H1 (cell line): ENCODE data around the gene E2F2. TPM values are rescaled to one million over a fixed set of nuclear protein-coding genes. Genes with fewer than 3 reads are reported as not detected.

Source experiments
- CTCF ChIA-PET: fragments of 300-600 bp; sonication (Branson Sonifier 250); formaldehyde crosslinking; loops from one replicate; lab custom pipeline; 2021; ENCODE audit not compliant: partially characterized antibody; lab: Charles Lee
- POLR2A ChIA-PET: fragments of 300-600 bp; sonication (Branson Sonifier 250); formaldehyde crosslinking; loops from one replicate; lab custom pipeline; 2021; ENCODE audit warnings: inconsistent platforms; ENCODE audit not compliant: partially characterized antibody; lab: Charles Lee
- DNase-seq, 2 experiments: peaks; one replicate each; pipeline versions ENCODE4 v3.0.0 to v3.0.0-alpha.2; 2010 to 2022; ENCODE audit warnings: low spot score in 2 of 2, low read depth in 1 of 2, mixed read lengths in 1 of 2
- FAIRE-seq: peaks from 2 replicates; lab custom pipeline; 2011; peaks lifted over from hg19 to GRCh38; lab: Jason Lieb, UNC
- H2AFZ ChIP-seq: 2 replicates; pipeline ENCODE4 v1.8.1; 2012; ENCODE audit warnings: low read length, inconsistent platforms
- H2AK5ac ChIP-seq: 2 replicates; pipeline ENCODE4 v1.6.1; 2013; ENCODE audit warnings: low read depth, low read length
- H2BK120ac ChIP-seq: replicated peaks from 2 replicates; pipeline ENCODE3; 2013; ENCODE audit warnings: low read depth, low read length, inconsistent platforms
- H2BK12ac ChIP-seq: 2 replicates; pipeline ENCODE4 v1.6.1; 2013; ENCODE audit warnings: low read depth, low read length
- H2BK15ac ChIP-seq: 2 replicates; pipeline ENCODE4 v1.6.1; 2013; ENCODE audit warnings: low read length
- H2BK20ac ChIP-seq: 2 replicates; pipeline ENCODE4 v1.6.1; 2013; ENCODE audit warnings: low read length
- H2BK5ac ChIP-seq: 2 replicates; pipeline ENCODE4 v1.6.1; 2013; ENCODE audit warnings: low read depth, low read length
- H3K14ac ChIP-seq: 2 replicates; pipeline ENCODE4 v1.6.1; 2013; ENCODE audit warnings: inconsistent platforms; ENCODE audit not compliant: insufficient read length
- H3K18ac ChIP-seq: 2 replicates; pipeline ENCODE4 v1.6.1; 2013; ENCODE audit warnings: low read length; ENCODE audit errors: extremely low read depth
- H3K23ac ChIP-seq: 2 replicates; pipeline ENCODE4 v1.6.1; 2013; ENCODE audit warnings: inconsistent platforms; ENCODE audit not compliant: insufficient read length
- H3K23me2 ChIP-seq: 2 replicates; pipeline ENCODE4 v1.6.1; 2013; ENCODE audit warnings: low read depth, low read length
- H3K27ac ChIP-seq: 2 replicates; pipeline ENCODE4 v1.6.1; 2011; ENCODE audit warnings: low read depth, low read length, inconsistent platforms
- H3K27me3 ChIP-seq, 4 experiments: replicated peaks in 1 of 4; 1 replicate in 1 of 4; 2 replicates in 3 of 4; pipeline versions ENCODE4 v1.6.1 to v1.8.1; 2011 to 2013; ENCODE audit warnings: low read length in 3 of 4, mild to moderate bottlenecking in 3 of 4, inconsistent platforms in 2 of 4, mixed read lengths in 2 of 4, moderate library complexity in 1 of 4; ENCODE audit not compliant: control insufficient read depth in 3 of 4, insufficient read depth in 3 of 4; ENCODE audit errors: extremely low read depth in 1 of 4
- H3K36me3 ChIP-seq, 4 experiments: 2 replicates each; pipeline versions ENCODE4 v1.6.1 to v1.8.1; 2011 to 2013; ENCODE audit warnings: mild to moderate bottlenecking in 4 of 4, low read length in 3 of 4, moderate library complexity in 2 of 4, control low read depth in 1 of 4, inconsistent platforms in 1 of 4; ENCODE audit not compliant: insufficient read depth in 4 of 4, control insufficient read depth in 2 of 4
- H3K4ac ChIP-seq: replicated peaks from 2 replicates; pipeline ENCODE3; 2013; ENCODE audit warnings: low read length, low read depth, mixed read lengths, inconsistent platforms; ENCODE audit not compliant: insufficient read length
- H3K4me1 ChIP-seq, 4 experiments: replicated peaks in 1 of 4; 1 replicate in 1 of 4; 2 replicates in 3 of 4; pipeline versions ENCODE4 v1.6.1 to v1.8.1; 2011 to 2013; ENCODE audit warnings: low read length in 3 of 4, inconsistent platforms in 2 of 4, mixed read lengths in 1 of 4; ENCODE audit not compliant: insufficient read depth in 4 of 4, control insufficient read depth in 3 of 4
- H3K4me2 ChIP-seq, 2 experiments: 2 replicates each; pipeline versions ENCODE4 v1.6.1 to v1.8.1; 2011 to 2013; ENCODE audit warnings: low read depth in 2 of 2, low read length in 2 of 2, control low read depth in 1 of 2, inconsistent platforms in 1 of 2, mild to moderate bottlenecking in 1 of 2; ENCODE audit not compliant: insufficient read depth in 1 of 2
- H3K4me3 ChIP-seq, 4 experiments: fragments of 200-600, 300-600 bp in 1 of 4; sonication (generic), shearing (Covaris generic), sonication (Bioruptor Twin) in 1 of 4; 2 replicates each; pipeline versions ENCODE4 v1.5.1 to v1.8.1; 2011 to 2016; ENCODE audit warnings: low read length in 4 of 4, low read depth in 3 of 4, control low read depth in 2 of 4, inconsistent platforms in 2 of 4, mild to moderate bottlenecking in 2 of 4, mixed read lengths in 1 of 4, moderate library complexity in 1 of 4; ENCODE audit not compliant: insufficient read depth in 2 of 4; ENCODE audit errors: extremely low read depth in 1 of 4
- H3K56ac ChIP-seq: replicated peaks from 2 replicates; pipeline ENCODE3; 2013; ENCODE audit warnings: low read depth, mild to moderate bottlenecking, mixed read lengths, low read length, inconsistent platforms; ENCODE audit not compliant: insufficient read length
- H3K79me1 ChIP-seq: 2 replicates; pipeline ENCODE4 v1.6.1; 2013; ENCODE audit warnings: low read depth, low read length, control low read depth
- H3K79me2 ChIP-seq, 2 experiments: 2 replicates each; pipeline versions ENCODE4 v1.6.1 to v1.8.1; 2012 to 2013; ENCODE audit warnings: low read length in 2 of 2, mild to moderate bottlenecking in 2 of 2, inconsistent platforms in 1 of 2; ENCODE audit not compliant: insufficient read depth in 2 of 2, control insufficient read depth in 1 of 2
- H3K9ac ChIP-seq, 4 experiments: replicated peaks in 1 of 4; 1 replicate in 1 of 4; 2 replicates in 3 of 4; pipeline versions ENCODE4 v1.6.1 to v1.8.1; 2011 to 2013; ENCODE audit warnings: low read depth in 3 of 4, low read length in 3 of 4, control low read depth in 2 of 4, mild to moderate bottlenecking in 2 of 4, moderate library complexity in 2 of 4, inconsistent platforms in 1 of 4; ENCODE audit errors: extremely low read depth in 1 of 4
- H3K9me3 ChIP-seq, 2 experiments: 2 replicates each; pipeline versions ENCODE4 v1.6.1 to v1.8.1; 2012 to 2013; ENCODE audit warnings: mild to moderate bottlenecking in 2 of 2, moderate library complexity in 2 of 2, control low read depth in 1 of 2, inconsistent platforms in 1 of 2, low read depth in 1 of 2, low read length in 1 of 2, mixed read lengths in 1 of 2; ENCODE audit not compliant: insufficient read depth in 2 of 2
- H4K20me1 ChIP-seq, 2 experiments: replicated peaks in 1 of 2; 2 replicates each; pipeline versions ENCODE3 to v1.8.1; 2011 to 2013; ENCODE audit warnings: inconsistent platforms in 2 of 2, low read length in 2 of 2, mild to moderate bottlenecking in 1 of 2; ENCODE audit not compliant: insufficient read depth in 2 of 2, control insufficient read depth in 1 of 2
- H4K5ac ChIP-seq: 2 replicates; pipeline ENCODE4 v1.6.1; 2013; ENCODE audit warnings: low read length, low read depth, mixed read lengths, inconsistent platforms; ENCODE audit not compliant: insufficient read length
- H4K8ac ChIP-seq: 2 replicates; pipeline ENCODE4 v1.8.0; 2013; ENCODE audit warnings: mild to moderate bottlenecking, moderate library complexity, low read length, inconsistent platforms; ENCODE audit not compliant: insufficient read depth; ENCODE audit errors: extremely low read depth
- H4K91ac ChIP-seq: replicated peaks from 2 replicates; pipeline ENCODE3; 2013; ENCODE audit warnings: low read length, mixed read lengths, inconsistent platforms; ENCODE audit not compliant: insufficient read length
- KDM5A ChIP-seq: fragments of 200-600 bp; IDR thresholded peaks from 2 replicates; pipeline ENCODE4 v1.7.1; 2012; ENCODE audit warnings: mild to moderate bottlenecking, low read length, inconsistent platforms, mixed read lengths
- POLR2AphosphoS5 ChIP-seq: IDR thresholded peaks from 2 replicates; pipeline ENCODE4 v1.6.1; 2011; ENCODE audit warnings: low read depth, low read length
- RFX5 ChIP-seq: IDR thresholded peaks from 2 replicates; pipeline ENCODE4 v1.6.1; 2011; ENCODE audit warnings: low read depth, low read length, improper control_type of control experiment, borderline replicate concordance
- TAF7 ChIP-seq: optimal IDR thresholded peaks from 2 replicates; pipeline ENCODE3; 2011; ENCODE audit warnings: low read depth, mild to moderate bottlenecking, inconsistent platforms, low read length, moderate library complexity, borderline replicate concordance
- YY1 ChIP-seq: IDR thresholded peaks from 2 replicates; pipeline ENCODE4 v1.6.1; 2011; ENCODE audit warnings: low read depth, mild to moderate bottlenecking, low read length
- WGBS, 2 experiments: shearing (Covaris generic) in 1 of 2; methylation state at CpG; one replicate each; pipeline versions ENCODE4 v1.1.6 to v1.1.7; 2013 to 2015; ENCODE audit warnings: low lambda C conversion rate in 2 of 2, mixed read lengths in 2 of 2, inconsistent platforms in 1 of 2, low coverage in 1 of 2, missing lambda C conversion rate in 1 of 2; ENCODE audit not compliant: insufficient replicate concordance in 2 of 2, insufficient coverage in 1 of 2, insufficient read length in 1 of 2; ENCODE audit errors: extremely low coverage in 1 of 2, missing lambda C conversion rate in 1 of 2; 5-methylcytosine and 5-hydroxymethylcytosine counted together
- polyA plus RNA-seq, 7 experiments: library from polyadenylated mRNA; depleted of rRNA in 3 of 7; stranded (reverse) in 5 of 7; unstranded in 2 of 7; fragments of >200 nt in 5 of 7; fragments of 200-250 nt in 2 of 7; gene quantifications; 1 replicate in 5 of 7; 2 replicates in 1 of 7; 4 replicates in 1 of 7; pipeline versions ENCODE4 v1.2.1 to v1.2.3, GENCODE V29; 2011 to 2013; ENCODE audit warnings: missing spikeins in 2 of 7, mixed read lengths in 2 of 7
- total RNA-seq: library from RNA; stranded (reverse); fragmentation: NEBNext Ultra II Directional; extraction: Animal tissue kit (Norgen Biotek cat#: 25700); gene quantifications from 2 replicates; pipeline ENCODE4 v1.2.1, GENCODE V29; 2021
- TF ChIP-seq, protein P1 (sequence below): IDR thresholded peaks from 2 replicates; pipeline ENCODE4 v1.6.1; 2012; ENCODE audit warnings: inconsistent platforms

The E2F2 gene
- total and polyA plus RNA-seq, 2 of the 8 experiments (the other 6 are each of a cell fraction or from before 2014, with no cell fraction given), result 1.8 to 7.0 TPM

DNA sequence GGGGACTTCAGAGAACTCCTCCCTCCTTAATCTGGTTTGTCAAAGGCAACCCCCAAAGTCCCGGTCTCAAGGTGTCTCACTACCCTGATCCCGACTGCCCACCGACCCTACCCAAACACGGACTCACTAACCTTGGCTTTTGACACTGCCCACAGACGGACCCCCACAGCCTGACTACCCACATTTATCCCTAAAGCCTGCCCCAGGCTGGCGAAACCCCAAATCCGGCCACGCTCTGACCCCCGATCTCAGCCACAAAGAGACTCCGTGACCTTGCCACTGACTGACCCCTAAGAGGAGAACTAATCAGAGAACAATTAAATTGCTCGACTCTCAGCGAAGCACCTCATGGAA is 23.1 kb upstream of the E2F2 start:
- Histone ChIP-seq H3K79me2 (peaks cover 4 to 18% of the 10 kb centered on the region in 2 experiments), H2AK5ac (peak overlapping the region; percentile 71; the same call in 1 of the 2 replicates), H4K91ac (peak overlapping the region; percentile 95), H3K4me1 (peaks cover 20 to 36% (median 22%) of the 10 kb centered on the region in 4 experiments), H3K27me3 (peaks cover 0 to 6% (median 1%) of the 10 kb centered on the region in 4 experiments; a peak in 3 of 7 replicates), H2BK20ac (peak overlapping the region; percentile 23; the same call in 1 of the 2 replicates), H3K18ac (peak overlapping the region; percentile 76), H2BK120ac (peak overlapping the region; percentile 76), H3K14ac (no peak overlapping the region), H3K23ac (no peak overlapping the region), H2BK5ac (peak overlapping the region; percentile 84; the same call in 1 of the 2 replicates), H2AFZ (no peak overlapping the region), H3K4ac (peak overlapping the region; percentile 96), H3K9me3 (no peaks in the 10 kb centered on the region), H3K9ac (peak overlapping the region; percentile 52 to 78 (median 74)), H3K36me3 (peaks cover 0 to 19% (median 0%) of the 10 kb centered on the region in 4 experiments; a peak in 5 of 8 replicates), H3K4me3 (peak overlapping the region; percentile 34 to 64 (median 56)), H3K56ac (peak overlapping the region; percentile 59), H3K27ac (peak overlapping the region; percentile 80), H4K8ac (peak overlapping the region; percentile 93; the same call in 1 of the 2 replicates), H3K23me2 (peaks cover 26% of the 10 kb centered on the region), H4K5ac (peak overlapping the region; percentile 32), H3K4me2 (peak overlapping the region; percentile 95 to 98), H4K20me1 (peaks cover 5 to 12% of the 10 kb centered on the region in 2 experiments), H2BK15ac (no peak overlapping the region), H3K79me1 (no peaks in the 10 kb centered on the region; the same call in 1 of the 2 replicates), H2BK12ac (peak overlapping the region; percentile 96; the same call in 1 of the 2 replicates)
- 10% methylated on average over 12 of the region's 12 CpGs; no CpG with 5 or more reads in 1 of the 2 experiments for WGBS, 2 experiments
- DNase-seq (no peak), FAIRE-seq (no peak)
- TF ChIP-seq RFX5, result no peak
- TF ChIP-seq, protein P1, sequence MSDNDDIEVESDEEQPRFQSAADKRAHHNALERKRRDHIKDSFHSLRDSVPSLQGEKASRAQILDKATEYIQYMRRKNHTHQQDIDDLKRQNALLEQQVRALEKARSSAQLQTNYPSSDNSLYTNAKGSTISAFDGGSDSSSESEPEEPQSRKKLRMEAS, result no peak
- no peak for TF ChIP-seq YY1
- TF ChIP-seq POLR2AphosphoS5, result 0 out of 2 replicates have a peak, but pooled peaks have one; percentile 31
- TF ChIP-seq TAF7, result peak; percentile 8
- no peak for TF ChIP-seq KDM5A
- ChIA-PET POLR2A (interaction anchor here (1.1 to 20.4 kb wide), 9 partner anchors 8 to 151 kb away, joined by 3 to 547 read pairs (median 47); partner anchors contain the start of gene RPL11), CTCF (interaction anchor here (0.6 to 21.9 kb wide), 12 partner anchors 8 to 137 kb away, joined by 3 to 706 read pairs (median 4); partner anchors contain the start of gene RPL11)
